ENCODE data around the gene ST7. TPM values are rescaled to one million over a fixed set of nuclear protein-coding genes. Genes with fewer than 3 reads are reported as not detected.

Gene ST7
- total and polyA plus RNA-seq, 2 donors from 2014 or later, result 21.5 to 29.8 TPM

- no peak for FAIRE-seq
- no peak overlapping the region for H3K9ac ChIP-seq (ENCODE audit: low read length in 3 of 3)
- H3K36me3 ChIP-seq (ENCODE audit: control insufficient read depth in 2 of 3, insufficient read depth in 3 of 3, low read length in 3 of 3), result peaks cover 0 to 2% (median 0%) of the 10 kb centered on the region in 3 donors
- H3K4me3 ChIP-seq (ENCODE audit: low read length in 3 of 3), result no peak overlapping the region
- TF ChIP-seq CTCF (IDR thresholded peaks at IDR 0.05; ENCODE audit: borderline replicate concordance, extremely low read depth, insufficient read depth), result no peak
- peaks cover 0 to 13% (median 0%) of the 10 kb centered on the region in 3 donors for H3K4me1 ChIP-seq (ENCODE audit: control insufficient read depth in 2 of 3, insufficient read depth in 2 of 3, low read depth in 1 of 3, low read length in 3 of 3)
- no peak overlapping the region for H3K27ac ChIP-seq (ENCODE audit: low read depth in 2 of 2, low read length in 2 of 2)
- DNase-seq, result no peak
- no peaks in the 10 kb centered on the region for H3K9me3 ChIP-seq (ENCODE audit: control insufficient read depth in 2 of 3, insufficient read depth in 1 of 3, low read length in 3 of 3)
- H3K27me3 ChIP-seq (ENCODE audit: control insufficient read depth, insufficient read depth, low read length), result no peaks in the 10 kb centered on the region
- intact Hi-C loops (cut with DNase I), result no loop called here
Measured at GRCh38 chr7:117153016-117153545, 199.8 kb downstream of the ST7 start.

- H3K9me3 ChIP-seq (ENCODE audit: control insufficient read depth in 2 of 3, insufficient read depth in 1 of 3, low read length in 3 of 3), result no peaks in the 10 kb centered on the region
Measured at GRCh38 chr7:117154721-117155120, 201.4 kb downstream of the ST7 start.

GRCh38 chr7:117155694-117156093, 202.4 kb downstream of the ST7 start:
- intact Hi-C loops (cut with DNase I), result no loop called here
- no peak for DNase-seq
- Histone ChIP-seq H3K4me1 (ENCODE audit: control insufficient read depth in 2 of 3, insufficient read depth in 2 of 3, low read depth in 1 of 3, low read length in 3 of 3) (peaks cover 0 to 13% (median 0%) of the 10 kb centered on the region in 3 donors), H3K4me3 (ENCODE audit: low read length in 3 of 3) (no peak overlapping the region), H3K36me3 (ENCODE audit: control insufficient read depth in 2 of 3, insufficient read depth in 3 of 3, low read length in 3 of 3) (peaks cover 0 to 2% (median 0%) of the 10 kb centered on the region in 3 donors), H3K9ac (ENCODE audit: low read length in 3 of 3) (no peak overlapping the region), H3K27me3 (ENCODE audit: control insufficient read depth, insufficient read depth, low read length) (no peaks in the 10 kb centered on the region), H3K9me3 (ENCODE audit: control insufficient read depth in 2 of 3, insufficient read depth in 1 of 3, low read length in 3 of 3) (no peaks in the 10 kb centered on the region), H3K27ac (ENCODE audit: low read depth in 2 of 2, low read length in 2 of 2) (no peak overlapping the region)
- FAIRE-seq, result no peak
- TF ChIP-seq CTCF (IDR thresholded peaks at IDR 0.05; ENCODE audit: borderline replicate concordance, extremely low read depth, insufficient read depth), result no peak

More at GRCh38 chr7:117154721-117155120, 201.4 kb downstream of the ST7 start:
- no peak overlapping the region for H3K4me3 ChIP-seq (ENCODE audit: low read length in 3 of 3)
- TF ChIP-seq CTCF (IDR thresholded peaks at IDR 0.05; ENCODE audit: borderline replicate concordance, extremely low read depth, insufficient read depth), result no peak
- no peak overlapping the region for H3K27ac ChIP-seq (ENCODE audit: low read depth in 2 of 2, low read length in 2 of 2)
- FAIRE-seq (no peak), DNase-seq (no peak)
- intact Hi-C loops (cut with DNase I), result no loop called here
- peaks cover 0 to 2% (median 0%) of the 10 kb centered on the region in 3 donors for H3K36me3 ChIP-seq (ENCODE audit: control insufficient read depth in 2 of 3, insufficient read depth in 3 of 3, low read length in 3 of 3)
- peaks cover 0 to 13% (median 0%) of the 10 kb centered on the region in 3 donors for H3K4me1 ChIP-seq (ENCODE audit: control insufficient read depth in 2 of 3, insufficient read depth in 2 of 3, low read depth in 1 of 3, low read length in 3 of 3)
- no peak overlapping the region for H3K9ac ChIP-seq (ENCODE audit: low read length in 3 of 3)
- H3K27me3 ChIP-seq (ENCODE audit: control insufficient read depth, insufficient read depth, low read length), result no peaks in the 10 kb centered on the region

All from kidney (tissue), 14 donors.